ENCODE results near the gene ELMO1.

Gene ELMO1

DNA sequence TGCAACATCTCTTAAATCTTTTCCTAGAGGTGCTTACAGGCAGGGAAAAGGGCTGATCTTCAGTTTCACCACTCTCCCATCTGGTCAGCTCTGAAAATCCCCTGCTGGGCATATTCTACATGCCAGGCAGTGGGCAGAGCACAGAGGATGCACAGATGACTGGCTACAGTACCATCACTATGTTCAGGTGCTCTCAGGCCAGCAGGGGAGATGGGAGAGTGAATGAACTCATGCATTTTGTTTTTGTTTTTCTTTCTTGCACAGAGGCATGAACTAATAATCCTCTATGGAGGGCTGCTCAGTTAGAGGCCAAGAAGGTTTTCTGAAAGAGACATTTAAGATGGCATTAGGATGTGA lies 19.3 kb downstream of the ELMO1 start:
- no peak for DNase-seq

DNA sequence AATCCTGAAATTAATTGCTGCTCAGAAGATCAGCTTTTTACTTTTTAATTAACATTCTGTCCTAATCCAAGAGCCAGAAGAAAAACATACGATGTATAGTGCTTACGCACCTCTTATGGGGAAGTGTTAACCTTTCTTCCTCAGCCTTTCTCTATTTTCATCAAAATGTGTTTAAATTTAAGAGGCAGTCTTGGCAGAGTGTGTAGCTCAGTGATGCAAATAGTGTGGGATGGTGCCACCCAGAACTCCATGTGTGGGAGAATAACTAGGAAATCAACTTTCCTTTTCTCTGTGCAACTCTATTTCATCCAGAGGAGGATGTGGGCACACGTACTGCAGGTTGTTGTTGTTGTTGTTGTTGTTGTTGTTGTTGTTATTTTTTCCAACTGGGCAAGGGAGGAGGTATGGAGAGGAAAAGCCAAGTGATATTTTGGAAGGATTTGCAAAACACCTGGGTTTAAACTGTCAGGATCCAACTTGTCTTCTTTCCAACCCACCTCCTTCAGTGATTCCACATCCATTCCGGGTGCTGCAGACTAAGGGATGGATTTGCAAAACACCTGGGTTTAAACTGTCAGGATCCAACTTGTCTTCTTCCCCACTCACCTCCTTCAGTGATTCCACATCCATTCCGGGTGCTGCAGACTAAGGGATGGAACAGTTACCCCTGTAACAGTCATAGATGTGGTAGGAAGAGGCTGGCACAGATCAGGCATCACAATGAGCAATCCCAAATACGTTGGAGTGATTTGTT lies 19.8 kb downstream of the ELMO1 start:
- no peak for DNase-seq

DNA sequence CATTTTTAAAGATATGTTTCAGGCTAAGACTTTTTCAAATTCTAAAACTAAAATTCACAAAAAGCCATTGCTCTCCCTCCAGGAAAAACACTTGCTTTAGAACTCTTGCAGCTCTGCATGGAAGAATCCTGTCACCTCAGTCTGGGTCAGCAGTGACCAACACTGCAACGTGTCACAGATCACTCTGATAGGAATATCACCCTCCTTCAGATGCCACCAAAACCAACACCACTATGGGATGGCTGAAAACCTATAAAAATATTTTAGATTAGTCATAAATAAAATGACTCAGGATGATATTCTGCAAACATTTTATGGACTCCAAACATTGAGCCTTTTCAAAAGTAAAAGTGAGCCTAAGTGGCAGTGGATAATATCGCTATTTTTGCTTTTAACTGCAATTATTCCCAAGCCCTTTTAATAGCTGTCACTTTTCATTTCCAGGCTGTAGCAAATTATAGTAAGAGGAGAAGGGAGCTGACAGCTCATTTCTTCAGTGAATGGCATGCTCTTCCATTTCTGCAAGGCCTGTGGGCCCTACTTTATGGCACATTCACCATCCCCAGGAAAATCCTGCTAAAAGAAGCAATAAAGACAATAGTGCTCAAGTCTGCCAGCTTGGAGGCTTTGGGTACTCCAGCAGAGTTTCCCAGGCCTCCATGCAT lies 21.3 kb downstream of the ELMO1 start:
- DNase-seq = no peak

DNA sequence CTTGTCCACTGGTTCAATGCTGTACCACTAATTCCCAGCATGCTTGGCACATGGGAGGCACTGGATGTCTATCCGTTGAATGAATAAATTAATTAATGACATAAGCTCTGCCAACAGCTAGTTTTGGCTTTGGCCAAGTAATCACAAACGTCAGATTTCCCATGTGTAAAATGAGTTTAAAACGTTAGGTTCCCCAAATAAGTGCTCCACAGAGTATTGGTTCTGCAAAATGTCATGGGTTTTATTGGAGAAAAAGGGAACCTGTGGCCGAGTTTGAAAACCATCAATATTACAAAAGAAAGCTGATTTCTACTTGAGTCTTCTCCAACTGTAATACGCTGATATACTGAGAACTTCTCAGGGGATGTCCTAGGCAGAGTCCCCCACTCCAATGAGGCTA lies 23.2 kb downstream of the ELMO1 start:
- DNase-seq = no peak

GRCh38 chr7:37424995-37425394 lies 23.7 kb downstream of the ELMO1 start:
- DNase-seq = no peak

GRCh38 chr7:37424521-37424920 lies 24.1 kb downstream of the ELMO1 start:
- DNase-seq = no peak

- DNase-seq = no peak
These were observed 26.7 kb downstream of the ELMO1 start for GRCh38 chr7:37421861-37422500.

- no peak for DNase-seq
These were observed 27.5 kb downstream of the ELMO1 start for GRCh38 chr7:37420946-37421695.

DNA sequence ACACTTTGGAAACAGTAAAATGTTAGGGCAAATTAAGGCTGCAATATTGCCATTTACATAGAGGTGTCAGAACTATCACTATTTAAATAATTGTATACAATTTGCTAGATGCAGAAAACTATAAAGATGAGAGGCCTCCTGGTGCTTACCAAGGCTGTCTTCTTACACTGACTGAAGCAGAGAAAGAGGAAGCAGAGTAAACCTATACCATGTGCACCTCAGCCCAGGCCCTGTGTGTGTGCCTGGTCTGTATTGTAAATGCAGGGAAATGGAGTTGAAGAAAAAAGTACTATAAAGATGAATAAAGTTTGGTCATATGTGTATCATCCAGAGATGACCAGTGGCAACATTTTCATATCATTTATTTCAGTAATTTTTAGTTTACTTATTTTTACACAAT lies 29.2 kb downstream of the ELMO1 start:
- no peak for DNase-seq

GRCh38 chr7:37418381-37418780 lies 30.3 kb downstream of the ELMO1 start:
- no peak for DNase-seq

DNA sequence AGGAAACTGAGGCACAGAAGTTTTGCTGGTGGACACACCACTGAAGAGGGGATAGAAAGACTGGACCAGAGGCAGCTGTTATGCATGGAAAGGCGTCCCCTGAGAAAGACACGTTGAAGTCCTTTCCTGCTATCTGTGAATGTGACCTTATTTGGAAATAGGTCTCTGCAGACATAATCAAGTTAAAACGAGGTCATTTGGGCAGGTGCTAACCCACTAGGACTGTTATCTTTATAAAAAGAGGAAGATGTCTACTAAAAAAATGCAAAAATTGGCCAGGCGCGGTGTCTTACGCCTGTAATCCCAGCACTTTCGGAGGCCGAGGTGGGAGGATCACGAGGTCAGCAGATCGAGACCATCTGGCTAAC lies 31.6 kb downstream of the ELMO1 start:
- no peak for DNase-seq

GRCh38 chr7:37416378-37417106 lies 32.1 kb downstream of the ELMO1 start:
- no peak for DNase-seq

- no peak for DNase-seq
These were observed 33.0 kb downstream of the ELMO1 start for GRCh38 chr7:37415629-37416028.

- DNase-seq = no peak
These were observed 34.2 kb downstream of the ELMO1 start for GRCh38 chr7:37414352-37414983.

DNA sequence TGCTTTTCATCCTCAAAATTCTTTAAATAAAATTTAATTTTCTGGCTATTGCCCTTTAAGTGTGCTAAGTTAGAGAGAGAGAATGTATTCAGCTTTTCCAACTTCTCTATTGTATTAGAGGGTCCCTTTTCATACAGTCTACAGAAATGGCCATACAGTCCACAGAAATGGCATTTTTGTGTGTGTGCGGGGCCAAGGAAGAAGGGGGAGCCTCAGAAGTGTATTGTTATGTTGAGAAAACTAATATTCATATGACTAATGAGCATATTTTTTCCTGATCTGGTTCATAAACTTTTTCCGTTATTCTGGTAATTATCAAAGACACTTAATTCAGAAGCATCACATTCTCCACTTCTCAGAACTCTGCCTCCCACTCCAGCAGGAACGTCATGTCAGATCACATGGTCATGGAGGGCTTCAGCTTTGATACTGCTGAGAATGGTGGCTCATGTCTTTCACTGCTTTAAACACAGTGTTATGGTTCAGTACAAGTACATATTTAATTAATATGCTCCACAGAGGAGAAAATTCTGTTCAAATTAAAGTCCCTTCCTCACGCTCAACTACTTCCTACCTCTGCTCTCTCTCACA lies 37.1 kb downstream of the ELMO1 start:
- no peak for DNase-seq

DNA sequence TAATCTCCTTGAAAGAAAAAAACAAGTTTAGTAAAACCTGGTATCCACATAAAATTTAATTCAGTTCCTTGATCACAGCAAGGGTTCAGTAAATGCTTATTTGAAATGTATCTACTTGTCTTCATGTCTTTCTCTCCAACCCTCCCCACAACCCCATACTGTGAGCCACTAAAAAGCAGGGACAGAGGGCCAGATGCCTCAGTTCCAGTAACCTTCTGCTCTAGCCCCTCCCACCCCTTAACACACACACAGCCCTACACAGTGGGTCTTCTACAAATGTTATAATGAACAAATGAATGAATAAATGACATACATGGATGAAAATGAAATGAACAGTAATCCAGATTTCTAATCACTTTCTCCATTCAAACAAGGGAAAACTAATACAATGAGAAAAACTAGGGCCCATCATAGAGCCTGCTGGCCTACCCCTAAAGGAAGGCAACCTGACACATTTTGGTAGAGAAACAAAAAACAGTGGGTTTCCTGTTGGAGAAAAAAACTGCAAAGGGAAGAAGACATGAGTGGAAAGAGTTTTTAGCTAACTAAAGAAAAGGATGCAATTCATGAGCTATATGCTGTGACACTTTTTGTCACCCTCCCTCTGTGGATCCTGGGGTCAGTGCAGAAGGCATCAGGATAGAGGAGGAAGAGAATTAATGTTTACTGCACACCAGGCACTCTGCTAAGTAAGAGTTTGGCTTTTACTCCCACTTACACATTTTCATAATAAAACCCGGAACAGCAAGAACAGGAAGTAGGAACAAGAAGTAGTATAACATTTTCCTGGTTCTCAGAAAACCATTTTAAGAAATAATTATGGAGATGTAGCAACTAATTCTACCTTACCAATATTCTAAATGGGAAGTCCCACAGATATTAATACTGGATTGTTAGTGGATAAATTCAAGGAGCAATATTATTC lies 38.1 kb downstream of the ELMO1 start:
- DNase-seq = no peak

- DNase-seq = no peak
These were observed 39.2 kb downstream of the ELMO1 start for GRCh38 chr7:37409461-37409860.

GRCh38 chr7:37408291-37409228 lies 40.1 kb downstream of the ELMO1 start:
- no peak for DNase-seq

DNA sequence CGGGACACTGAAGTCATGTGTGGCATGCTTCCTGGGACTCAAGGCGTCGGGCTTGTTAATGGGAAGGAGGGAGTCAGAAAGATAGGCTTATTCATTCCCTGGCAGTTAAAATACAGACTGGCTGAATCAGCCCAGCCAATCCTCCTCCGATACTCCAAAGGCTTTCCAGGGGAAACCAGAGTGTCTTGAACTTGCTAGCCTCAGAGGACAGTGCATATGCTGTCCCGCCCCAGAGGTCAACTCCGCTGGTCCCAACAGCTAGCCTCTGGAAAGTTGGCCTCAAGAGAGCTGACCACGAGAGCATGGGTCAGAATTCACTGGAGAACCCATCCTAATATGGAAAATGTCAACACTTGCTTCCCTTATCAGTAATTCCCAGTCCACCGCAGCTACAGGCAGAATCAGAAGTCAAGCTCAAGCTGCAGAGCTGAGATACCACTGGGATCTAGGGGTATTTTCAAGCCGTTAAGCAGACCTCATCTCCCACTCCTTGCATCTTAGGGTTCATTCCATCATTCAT lies 43.0 kb downstream of the ELMO1 start:
- no peak for DNase-seq
